Fibroblast of lung (primary cell): Measurements from ENCODE around the gene LBH.

Source experiments
- CTCF ChIP-seq, 2 donors: IDR thresholded peaks in 1 of 2; conservative IDR thresholded peaks in 1 of 2; 1 replicate in 1 of 2; 2 replicates in 1 of 2; pipeline ENCODE4 v1.5.1; 2011 to 2012; ENCODE audit warnings: low read length in 2 of 2, control low read depth in 1 of 2, inconsistent platforms in 1 of 2, low read depth in 1 of 2, mild to moderate bottlenecking in 1 of 2
- EZH2 ChIP-seq: IDR thresholded peaks from 2 replicates; pipeline ENCODE4 v1.5.1; 2012; ENCODE audit warnings: low read length, control low read depth, mild to moderate bottlenecking; ENCODE audit errors: missing control alignments

DNA sequence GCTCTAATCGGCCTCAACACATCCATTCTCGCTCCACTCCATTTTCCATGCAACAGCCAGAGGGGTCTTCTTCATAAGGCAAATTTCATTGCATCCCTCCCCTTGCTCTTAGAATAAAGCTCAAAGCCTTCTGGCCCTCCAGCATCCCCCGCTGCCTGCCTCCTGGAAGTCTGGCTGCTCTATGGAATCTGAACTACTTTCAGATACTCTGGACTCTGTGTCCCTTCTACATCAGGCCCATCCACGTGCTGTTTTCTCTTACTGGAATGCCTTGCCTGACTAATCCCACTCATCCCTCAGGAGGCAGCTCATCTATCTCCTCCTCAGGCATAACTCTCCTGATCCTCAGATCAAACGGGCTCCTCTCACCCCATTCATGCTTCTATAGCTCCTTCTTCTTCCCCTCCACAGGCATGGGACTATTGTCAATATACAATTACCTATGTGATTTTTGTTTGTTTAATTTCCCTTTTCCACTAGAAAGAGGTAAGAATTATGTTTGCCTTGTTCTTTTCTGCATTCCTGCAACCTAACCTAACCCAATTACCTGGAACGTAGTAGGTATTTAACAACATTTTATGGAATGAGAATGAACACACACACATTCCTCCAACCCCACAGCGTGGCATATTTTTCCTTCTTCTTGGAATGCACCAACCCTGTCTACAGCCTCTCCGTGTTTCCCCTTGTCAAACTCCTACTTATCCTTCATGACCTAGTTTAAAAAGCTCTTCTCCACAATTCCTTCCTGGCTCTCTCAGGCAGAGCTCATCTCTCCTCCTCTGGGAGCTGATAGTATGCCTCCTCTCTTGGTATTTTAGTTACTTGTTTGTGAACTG is 49.5 kb downstream of the LBH start:
- no peak for TF ChIP-seq CTCF (conservative IDR thresholded peaks at IDR 0.05 in 1 of 2, IDR thresholded peaks at IDR 0.05 in 1 of 2; ENCODE audit: low read depth in 1 of 2, low read length in 2 of 2)
- no peak for TF ChIP-seq EZH2
